Nephron progenitor cell (in vitro differentiated cells): ENCODE results near the gene ZNF282.
"Not testable (repeated sequence)": the region's sequence is repeated elsewhere in the genome, so short reads cannot be mapped to it uniquely, and the experiment has no call there.

Source experiments
- DNase-seq: peaks from one replicate; pipeline ENCODE4 v3.0.0; 2021
- H3K27ac Mint-ChIP-seq: 2 replicates; pipeline ENCODE4 v1.8.0; 2021; ENCODE audit warnings: mild to moderate bottlenecking, moderate library complexity, mixed read lengths
- H3K27me3 Mint-ChIP-seq: 2 replicates; pipeline ENCODE4 v1.8.0; 2021; ENCODE audit warnings: mild to moderate bottlenecking, low read depth, mixed read lengths; ENCODE audit not compliant: poor library complexity
- H3K36me3 Mint-ChIP-seq: 2 replicates; pipeline ENCODE4 v1.8.0; 2021; ENCODE audit warnings: low read depth, mixed read lengths
- H3K4me1 Mint-ChIP-seq: 2 replicates; pipeline ENCODE4 v1.8.0; 2021; ENCODE audit warnings: mixed read lengths
- H3K4me3 Mint-ChIP-seq: 2 replicates; pipeline ENCODE4 v1.8.0; 2021; ENCODE audit warnings: mild to moderate bottlenecking, moderate library complexity, mixed read lengths
- H3K9me3 Mint-ChIP-seq: 2 replicates; pipeline ENCODE4 v1.8.0; 2021; ENCODE audit warnings: mild to moderate bottlenecking, moderate library complexity, mixed read lengths
- TF ChIP-seq, protein P1 (sequence below): fragments of 200-600 bp; sonication (generic); IDR thresholded peaks from 2 replicates; pipeline ENCODE4 v1.5.0; 2021; ENCODE audit warnings: antibody characterized with exemption

Gene ZNF282

DNA sequence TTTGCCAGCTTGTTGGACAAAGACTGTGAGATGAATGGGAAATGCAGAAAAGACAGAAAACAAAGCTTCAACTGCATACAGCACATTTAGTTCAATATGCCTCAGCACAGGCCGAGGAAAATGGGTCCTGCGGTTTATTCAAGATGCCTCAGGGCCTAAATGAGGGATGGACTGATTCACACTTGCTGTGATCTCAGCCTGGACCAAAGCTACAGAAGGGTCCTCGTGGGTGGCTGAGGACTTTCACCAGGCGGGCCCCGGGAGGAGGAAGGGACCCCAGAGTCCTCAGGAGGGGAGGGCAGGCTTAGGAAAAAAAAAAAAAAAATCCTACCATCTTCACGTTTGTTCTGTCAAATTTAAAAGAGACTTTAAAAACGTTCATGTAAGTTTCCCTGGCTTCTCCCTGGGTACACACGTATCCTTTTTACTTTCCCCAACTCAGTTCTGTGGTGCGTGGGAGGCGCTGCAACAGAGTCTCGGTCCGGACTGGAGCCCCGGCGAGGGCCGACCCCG is 66.0 kb downstream of the ZNF282 start:
- TF ChIP-seq, protein P1, sequence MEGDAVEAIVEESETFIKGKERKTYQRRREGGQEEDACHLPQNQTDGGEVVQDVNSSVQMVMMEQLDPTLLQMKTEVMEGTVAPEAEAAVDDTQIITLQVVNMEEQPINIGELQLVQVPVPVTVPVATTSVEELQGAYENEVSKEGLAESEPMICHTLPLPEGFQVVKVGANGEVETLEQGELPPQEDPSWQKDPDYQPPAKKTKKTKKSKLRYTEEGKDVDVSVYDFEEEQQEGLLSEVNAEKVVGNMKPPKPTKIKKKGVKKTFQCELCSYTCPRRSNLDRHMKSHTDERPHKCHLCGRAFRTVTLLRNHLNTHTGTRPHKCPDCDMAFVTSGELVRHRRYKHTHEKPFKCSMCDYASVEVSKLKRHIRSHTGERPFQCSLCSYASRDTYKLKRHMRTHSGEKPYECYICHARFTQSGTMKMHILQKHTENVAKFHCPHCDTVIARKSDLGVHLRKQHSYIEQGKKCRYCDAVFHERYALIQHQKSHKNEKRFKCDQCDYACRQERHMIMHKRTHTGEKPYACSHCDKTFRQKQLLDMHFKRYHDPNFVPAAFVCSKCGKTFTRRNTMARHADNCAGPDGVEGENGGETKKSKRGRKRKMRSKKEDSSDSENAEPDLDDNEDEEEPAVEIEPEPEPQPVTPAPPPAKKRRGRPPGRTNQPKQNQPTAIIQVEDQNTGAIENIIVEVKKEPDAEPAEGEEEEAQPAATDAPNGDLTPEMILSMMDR: no peak
- Mint-ChIP-seq H3K4me1 (peaks cover 11% of the 10 kb centered on the region), H3K4me3 (peak overlapping the region; percentile 80), H3K27me3 (peaks cover 3% of the 10 kb centered on the region), H3K27ac (no peak overlapping the region), H3K36me3 (peaks cover 19% of the 10 kb centered on the region), H3K9me3 (no peaks in the 10 kb centered on the region)
- DNase-seq: no peak

DNA sequence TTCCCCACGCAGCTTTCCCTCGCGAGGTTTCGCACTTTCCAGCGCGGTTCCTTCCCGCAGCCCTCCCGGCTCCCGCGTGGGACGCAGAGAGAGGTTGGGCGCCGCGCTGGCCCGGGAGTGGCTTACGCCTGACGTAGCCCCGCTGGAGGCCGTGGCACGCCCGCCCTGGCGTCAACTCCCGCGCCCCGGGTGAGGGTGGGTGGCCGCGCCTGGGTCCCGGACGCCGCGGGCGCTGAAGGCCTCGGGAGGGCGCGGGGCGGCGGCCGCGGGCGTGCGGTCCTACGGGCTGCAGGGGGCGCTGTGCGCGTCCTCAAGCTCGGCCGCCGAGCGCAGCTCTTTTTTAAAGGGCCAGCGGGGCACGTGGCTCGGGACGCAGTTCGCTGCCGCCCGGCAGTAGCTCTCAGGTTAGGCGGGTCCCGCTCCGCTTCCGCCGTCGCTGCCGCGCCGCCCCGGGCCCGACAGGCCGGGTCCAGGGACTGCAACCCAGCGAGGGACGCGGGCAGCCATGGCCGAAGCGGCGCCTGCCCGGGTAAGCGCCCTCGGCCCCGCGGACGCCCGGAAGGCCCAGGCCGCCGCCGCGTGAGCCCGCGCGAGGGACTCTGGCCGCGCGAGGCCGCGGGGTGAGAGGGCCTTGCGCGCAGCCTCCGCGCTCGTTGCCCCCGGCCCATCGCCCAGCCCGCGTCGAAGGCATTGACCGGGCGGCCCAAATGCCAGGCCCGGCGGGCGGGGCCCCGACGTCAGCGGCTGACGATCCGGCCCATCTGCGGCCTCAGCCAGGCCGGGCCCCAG is 66.7 kb downstream of the ZNF282 start, which contains the start of gene ZNF783:
ZNF783 (plus strand) TSS at position 368 of the 789 bp plus-strand sequence; CDS start at position 506, 138 bp downstream.
- no peak within 1 kb of the TSS for H3K27ac Mint-ChIP-seq
- peak; percentile 84 for DNase-seq
- no peaks in the 10 kb centered on the region for H3K9me3 Mint-ChIP-seq
- TF ChIP-seq, protein P1: peak; percentile 56
- H3K4me1 Mint-ChIP-seq: peaks cover 11% of the 10 kb centered on the region
- H3K36me3 Mint-ChIP-seq: peaks cover 25% of the 10 kb centered on the region
- peak within 1 kb of the TSS; percentile 80 for H3K4me3 Mint-ChIP-seq
- H3K27me3 Mint-ChIP-seq: peaks cover 3% of the 10 kb centered on the region

DNA sequence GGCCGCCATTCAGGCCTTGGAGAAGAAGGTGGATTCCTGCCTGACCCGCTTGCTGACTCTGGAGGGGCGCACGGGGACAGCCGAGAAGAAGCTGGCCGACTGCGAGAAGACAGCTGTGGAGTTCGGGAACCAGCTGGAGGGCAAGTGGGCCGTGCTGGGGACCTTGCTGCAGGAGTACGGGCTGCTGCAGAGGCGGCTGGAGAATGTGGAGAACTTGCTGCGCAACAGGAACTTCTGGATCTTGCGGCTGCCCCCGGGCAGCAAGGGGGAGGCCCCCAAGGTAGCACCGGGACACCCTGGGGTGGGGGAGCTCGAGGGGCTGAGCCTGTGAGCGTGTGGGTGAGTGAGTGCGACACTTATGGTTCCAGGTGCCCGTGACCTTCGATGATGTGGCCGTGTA is 71.1 kb downstream of the ZNF282 start:
- Mint-ChIP-seq H3K4me3 (no peak overlapping the region), H3K27me3 (no peaks in the 10 kb centered on the region), H3K9me3 (no peaks in the 10 kb centered on the region), H3K36me3 (peaks cover 64% of the 10 kb centered on the region), H3K27ac (no peak overlapping the region), H3K4me1 (peaks cover 11% of the 10 kb centered on the region)
- TF ChIP-seq, protein P1: no peak
- DNase-seq: no peak

DNA sequence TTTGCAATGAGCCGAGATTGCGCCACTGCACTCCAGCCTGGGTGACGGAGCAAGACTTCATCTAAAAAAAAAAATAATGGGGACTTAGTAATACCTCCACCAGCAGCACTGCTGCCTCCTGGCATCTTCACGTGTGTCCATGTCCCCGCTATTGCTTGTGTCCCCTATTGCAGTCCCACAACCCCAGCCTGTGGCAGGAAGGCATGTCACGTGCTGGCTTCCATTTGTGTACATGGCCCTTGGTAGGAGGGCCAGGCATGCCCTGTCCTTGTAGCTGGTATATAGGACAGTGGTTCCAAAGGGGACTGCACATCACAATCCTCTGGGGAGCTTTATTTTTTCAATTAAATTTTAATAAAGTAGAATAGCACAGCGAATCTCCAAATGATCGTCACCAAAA is 72.4 kb downstream of the ZNF282 start:
- Mint-ChIP-seq H3K4me3 (no peak overlapping the region), H3K27ac (no peak overlapping the region), H3K27me3 (no peaks in the 10 kb centered on the region), H3K9me3 (peaks cover 4% of the 10 kb centered on the region), H3K36me3 (peaks cover 77% of the 10 kb centered on the region), H3K4me1 (peaks cover 11% of the 10 kb centered on the region)
- TF ChIP-seq, protein P1: no peak
- DNase-seq: no peak

DNA sequence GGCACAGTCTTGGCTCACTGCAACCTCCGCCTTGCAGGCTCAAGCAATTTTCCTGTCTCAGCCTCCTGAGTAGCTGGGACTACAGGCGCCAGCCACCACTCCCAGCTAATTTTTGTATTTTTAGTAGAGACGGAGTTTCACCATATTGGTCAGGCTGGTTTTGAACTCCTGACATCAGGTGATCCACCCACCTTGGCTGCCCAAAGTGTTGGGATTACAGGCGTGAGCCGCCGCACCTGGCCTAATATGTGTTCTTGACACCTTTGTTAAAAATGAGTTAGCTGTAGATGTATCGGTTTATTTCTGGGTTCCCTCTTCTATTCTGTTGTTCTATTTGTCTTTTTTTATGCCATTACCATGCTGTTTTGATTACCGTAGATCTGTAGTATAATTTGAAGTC is 79.1 kb downstream of the ZNF282 start:
- Mint-ChIP-seq H3K36me3 (peaks cover 93% of the 10 kb centered on the region), H3K9me3 (peaks cover 31% of the 10 kb centered on the region)
- not testable (repeated sequence) for H3K27ac Mint-ChIP-seq, H3K4me1 Mint-ChIP-seq, H3K27me3 Mint-ChIP-seq, H3K4me3 Mint-ChIP-seq, DNase-seq
